GM18499 (cell line): ENCODE results near the gene USP13.
"Not testable (repeated sequence)": the region's sequence is repeated elsewhere in the genome, so short reads cannot be mapped to it uniquely, and the experiment has no call there.

Experiments used
- ATAC-seq: cut with Tn5 transposase; IDR thresholded peaks from one replicate; pipeline ENCODE4 v1.9.1; 2021; ENCODE audit warnings: moderate number of reproducible peaks; ENCODE audit not compliant: insufficient read depth, unreplicated experiment

The USP13 gene

DNA sequence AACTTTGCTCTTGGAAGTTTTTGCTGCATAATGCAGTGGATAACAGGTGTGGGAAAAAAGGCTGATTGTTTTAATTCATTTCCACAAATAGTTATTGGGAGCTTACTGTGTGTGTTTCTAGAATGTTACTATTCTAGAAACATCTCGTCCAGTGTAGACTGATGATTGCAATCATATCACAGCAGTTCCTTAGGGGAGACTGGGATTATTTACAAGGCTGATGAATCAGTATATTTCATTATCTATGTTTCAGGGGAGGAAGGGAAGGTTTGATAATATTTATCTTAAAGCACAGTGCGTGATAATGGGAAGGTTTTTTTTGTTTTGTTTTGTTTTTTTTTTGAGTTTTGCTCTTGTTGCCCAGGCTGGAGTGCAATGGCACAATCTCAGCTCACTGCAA is 2.4 kb downstream of the USP13 start:
- no peak for ATAC-seq

DNA sequence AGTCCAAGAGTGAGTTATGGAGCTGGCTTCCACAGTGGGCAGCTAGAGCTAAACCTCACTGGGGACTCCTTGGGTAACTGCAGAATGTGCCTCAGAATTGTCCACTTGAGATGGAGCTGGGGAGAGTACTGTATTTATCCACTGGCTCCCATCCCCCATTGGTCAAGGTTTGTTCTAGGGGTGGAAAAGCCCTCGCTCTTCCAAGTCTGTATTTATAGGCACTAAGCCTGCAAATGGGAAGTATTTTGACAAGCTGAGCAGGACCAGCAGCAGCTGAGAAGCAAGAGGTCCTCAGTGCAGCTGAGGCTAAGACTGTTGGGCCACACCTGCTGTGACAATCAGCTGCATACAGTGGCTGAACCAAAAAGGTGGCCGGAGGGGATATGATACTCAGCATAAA is 5.8 kb downstream of the USP13 start:
- no peak for ATAC-seq

DNA sequence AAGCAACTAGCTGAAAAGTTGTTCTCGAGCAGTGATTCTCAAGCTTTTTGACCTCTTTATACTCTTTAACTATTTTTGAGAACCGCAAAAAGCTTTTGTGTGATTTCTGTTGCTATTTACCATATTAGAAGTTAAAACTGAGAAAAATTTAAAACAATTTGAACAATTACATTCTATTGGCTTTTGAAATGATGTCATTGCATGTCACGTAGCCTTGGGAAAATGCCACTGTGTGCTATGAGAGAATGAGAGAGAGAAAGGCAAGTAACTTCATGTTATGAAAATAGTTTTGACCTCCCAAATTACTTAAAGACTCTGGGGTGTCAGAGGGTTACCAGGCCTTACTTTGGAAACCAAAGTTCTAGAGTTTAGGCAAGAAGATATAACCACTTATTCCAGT is 8.0 kb downstream of the USP13 start:
- ATAC-seq = no peak

DNA sequence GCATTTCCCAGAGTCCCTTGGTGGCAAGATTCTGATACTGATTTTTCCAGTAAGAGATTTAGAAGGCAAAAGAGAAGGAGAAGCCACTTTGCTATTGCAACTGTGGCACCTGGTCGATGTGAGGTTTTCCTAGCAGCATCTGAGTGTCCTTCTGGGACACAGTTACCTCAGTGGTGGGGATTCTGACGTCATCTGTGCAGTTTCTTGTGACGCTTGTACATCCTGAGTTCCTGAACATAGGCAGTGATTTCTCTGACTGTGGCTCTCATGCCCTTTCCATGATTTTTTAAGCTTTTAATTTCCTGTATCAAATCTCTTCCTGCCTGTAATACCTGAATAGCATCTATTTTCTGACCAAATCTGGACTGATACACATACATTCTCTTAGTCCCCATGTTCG is 8.9 kb downstream of the USP13 start:
- ATAC-seq = no peak

DNA sequence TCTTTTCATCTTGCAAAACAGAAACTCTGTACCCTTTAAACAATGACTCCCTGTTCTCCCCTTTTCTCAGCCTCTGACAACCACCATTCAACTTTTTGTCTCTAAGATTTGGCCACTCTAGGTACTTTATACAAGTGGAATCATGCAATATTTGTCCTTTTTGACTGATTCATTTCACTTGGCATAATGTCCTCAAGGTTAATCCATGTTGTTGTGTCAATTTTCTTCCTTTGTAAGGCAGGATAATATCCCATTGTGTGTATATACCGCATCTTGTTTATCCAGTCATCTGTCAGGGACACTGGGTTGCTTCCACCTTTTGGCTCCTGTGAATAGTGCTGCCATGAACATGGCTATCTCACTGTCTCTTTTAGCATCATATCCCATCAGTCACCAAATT is 10.3 kb downstream of the USP13 start:
- ATAC-seq = no peak

DNA sequence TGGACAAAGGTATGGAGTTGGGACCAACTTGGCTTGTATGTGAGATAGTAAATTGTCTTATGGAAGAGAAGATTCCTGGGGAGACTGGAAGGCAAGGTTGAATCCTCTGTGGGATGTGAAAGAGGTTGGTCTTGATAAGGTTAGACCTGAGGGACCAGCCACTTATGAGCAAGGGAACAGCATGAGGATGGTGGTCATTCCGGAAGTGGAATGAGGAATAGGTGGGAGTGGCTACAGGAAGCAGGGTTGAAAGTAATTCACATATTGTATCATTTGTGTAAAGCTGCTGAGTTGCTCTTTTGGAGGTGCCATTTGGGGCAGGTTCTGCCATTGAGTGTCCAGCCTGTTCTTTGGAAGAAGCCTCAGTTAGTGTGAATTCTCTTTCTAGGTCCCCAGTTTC is 13.2 kb downstream of the USP13 start:
- ATAC-seq = no peak

DNA sequence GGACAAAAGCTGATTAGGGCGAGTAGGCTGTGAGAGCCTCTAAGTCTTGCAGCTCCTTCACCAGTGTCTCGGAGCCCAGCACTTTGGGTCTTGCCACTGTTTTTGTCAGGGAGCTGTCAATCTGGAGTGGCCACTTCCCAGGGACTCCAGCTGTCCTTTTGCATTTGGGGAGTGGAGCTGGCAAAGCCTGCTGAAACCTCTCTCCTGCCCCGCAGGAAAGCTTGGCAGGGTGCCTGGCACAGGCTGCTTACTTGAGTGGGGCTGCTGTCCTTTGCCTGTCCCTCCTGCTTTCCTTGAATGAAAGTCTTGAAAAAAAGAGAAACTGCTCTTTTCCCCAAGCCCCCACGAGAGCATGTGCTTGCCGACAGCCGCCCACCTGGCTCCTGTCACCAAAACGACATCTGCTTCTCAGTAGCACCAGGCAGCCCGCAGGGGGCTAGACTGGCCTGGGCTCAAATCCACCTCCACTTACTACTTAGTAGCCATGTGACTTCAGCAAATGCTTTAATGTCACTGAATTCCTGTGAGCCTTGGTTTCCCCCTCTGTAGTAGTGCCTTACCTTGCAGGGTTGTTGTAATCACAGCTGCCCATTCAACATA is 13.7 kb downstream of the USP13 start:
- no peak for ATAC-seq

DNA sequence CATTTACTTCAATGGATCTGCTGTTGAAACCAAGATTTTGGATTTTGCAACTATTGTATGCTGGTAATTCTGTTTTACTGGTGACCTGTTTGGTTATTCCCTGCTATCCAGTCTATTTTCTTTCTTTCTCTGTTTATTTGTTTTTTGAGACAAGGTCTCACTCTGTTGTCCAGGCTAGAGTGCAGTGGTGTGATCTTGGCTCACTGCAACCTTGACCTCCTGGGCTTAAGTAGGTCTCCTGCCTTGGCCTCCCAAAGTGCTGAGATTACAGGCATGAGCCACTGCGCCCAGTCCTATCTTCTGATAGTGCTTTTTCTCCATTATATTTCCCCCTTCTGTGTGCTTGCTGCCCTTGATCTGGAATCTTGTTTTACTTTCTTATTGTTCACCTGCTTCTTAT is 15.6 kb downstream of the USP13 start:
- no peak for ATAC-seq

DNA sequence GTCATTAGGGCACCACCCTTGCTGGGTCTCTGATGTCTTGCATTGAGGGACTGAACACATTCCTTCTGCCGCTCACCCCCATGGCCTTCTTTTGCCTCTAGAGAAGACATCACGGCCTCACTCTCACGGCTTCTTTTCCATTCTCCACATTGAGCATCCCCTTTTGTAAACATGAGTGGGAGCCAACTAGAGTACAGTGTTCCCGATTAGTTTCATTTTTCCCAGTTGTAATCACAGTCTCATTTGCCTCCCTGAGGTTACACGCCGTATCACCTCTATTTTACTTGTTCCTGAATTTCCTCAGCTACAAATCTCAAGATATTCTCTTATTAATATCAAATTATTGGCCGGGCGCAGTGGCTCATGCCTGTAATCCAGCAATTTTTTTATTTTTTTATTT is 17.5 kb downstream of the USP13 start:
- no peak for ATAC-seq

DNA sequence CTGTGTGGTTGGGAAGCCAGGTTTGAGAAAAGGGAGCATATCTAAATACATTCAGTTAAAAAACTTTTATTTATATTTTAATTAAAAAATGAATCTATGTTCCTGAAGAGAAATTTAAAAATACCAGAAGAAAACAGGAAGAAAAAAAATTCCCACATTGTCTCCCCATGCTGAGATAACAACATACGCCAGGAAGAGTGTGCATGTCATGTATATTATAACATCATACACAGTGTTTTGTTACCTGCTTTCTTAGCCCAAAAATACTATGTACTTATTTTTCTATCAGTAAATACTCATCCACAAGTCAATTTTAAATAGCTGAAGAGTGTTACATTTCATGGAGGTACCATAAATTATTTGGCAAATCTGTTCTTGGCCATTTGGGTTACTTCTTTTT is 18.5 kb downstream of the USP13 start:
- ATAC-seq = no peak

DNA sequence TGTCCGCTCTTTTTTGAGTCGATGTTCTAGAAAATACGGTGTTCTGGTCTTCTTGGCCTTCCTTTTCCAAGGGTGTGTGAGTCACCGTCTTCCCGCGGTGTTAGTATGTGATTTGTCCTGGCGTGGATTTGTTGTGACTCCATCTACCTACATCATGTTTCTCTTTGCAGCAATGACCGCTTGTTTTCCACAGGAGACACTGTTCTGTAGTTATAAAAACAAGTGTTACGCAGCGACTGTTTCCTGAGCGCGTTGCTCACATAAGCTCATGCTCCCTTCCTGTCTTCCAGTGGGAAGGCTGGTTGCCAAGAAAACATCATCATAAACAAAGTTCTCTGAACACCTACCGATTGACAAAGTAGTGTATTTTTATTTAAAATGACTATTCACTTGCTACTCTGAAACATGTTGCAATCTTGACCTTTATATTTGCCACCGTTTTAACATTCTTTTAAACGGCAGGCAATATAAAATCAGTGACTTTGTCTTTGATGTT is 19.0 kb downstream of the USP13 start:
- no peak for ATAC-seq

DNA sequence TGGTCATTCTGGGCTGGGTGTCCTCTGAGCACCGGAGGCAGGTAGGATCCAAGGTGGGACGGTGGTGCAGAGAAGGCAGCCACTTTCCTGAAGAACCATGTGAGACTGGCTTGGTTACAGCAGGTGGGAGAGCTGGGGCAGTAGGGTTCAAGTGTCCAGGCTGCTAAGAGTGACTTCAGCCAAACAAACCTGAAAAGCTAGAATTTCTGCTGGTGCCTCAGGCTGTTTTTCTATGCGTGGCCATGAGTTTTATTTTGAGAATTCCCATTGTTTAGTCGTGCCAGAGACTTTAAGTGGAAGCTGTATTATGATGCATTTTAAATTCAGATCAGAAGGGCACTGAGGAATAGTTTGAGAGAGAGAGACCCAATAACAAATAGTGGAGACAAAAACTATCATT is 20.1 kb downstream of the USP13 start:
- no peak for ATAC-seq

DNA sequence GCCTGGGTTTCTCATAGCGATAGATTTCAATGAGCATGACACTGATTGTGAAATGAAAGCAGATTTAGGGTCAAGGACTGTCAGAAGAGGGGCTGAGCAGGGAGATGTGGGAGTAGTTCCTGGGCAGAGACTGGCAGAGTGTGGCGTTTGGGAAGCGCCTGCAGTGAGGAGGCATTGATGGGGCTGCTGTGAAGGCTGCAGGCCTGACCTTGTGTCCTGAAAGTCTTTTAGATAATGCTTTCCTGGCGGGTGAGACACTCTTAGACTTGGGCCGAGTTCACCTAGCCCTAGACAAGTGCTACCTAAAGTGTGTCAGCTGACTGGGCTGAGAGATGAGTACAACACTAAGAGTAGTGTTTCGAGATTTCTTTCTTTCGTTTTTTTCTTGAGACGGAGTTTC is 20.7 kb downstream of the USP13 start:
- ATAC-seq = no peak

DNA sequence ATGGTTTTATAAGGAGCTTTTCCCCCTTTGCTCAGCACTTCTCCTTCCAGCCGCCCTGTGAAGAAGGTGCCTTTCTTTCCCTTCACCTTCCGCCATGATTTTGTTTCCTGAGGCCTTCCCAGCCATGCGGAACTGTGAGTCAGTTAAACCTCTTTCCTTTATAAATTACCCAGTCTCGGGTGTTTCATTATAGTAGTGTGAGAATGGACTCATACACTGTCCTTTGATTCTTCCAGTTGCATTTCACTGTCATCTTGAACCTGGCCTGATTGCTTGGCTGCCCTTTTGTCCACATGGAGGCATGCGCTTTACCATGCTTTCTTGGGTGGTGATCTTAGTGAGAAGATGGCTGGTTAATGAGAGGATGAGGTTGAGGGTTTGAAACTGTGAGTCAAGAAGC is 23.2 kb downstream of the USP13 start:
- no peak for ATAC-seq

DNA sequence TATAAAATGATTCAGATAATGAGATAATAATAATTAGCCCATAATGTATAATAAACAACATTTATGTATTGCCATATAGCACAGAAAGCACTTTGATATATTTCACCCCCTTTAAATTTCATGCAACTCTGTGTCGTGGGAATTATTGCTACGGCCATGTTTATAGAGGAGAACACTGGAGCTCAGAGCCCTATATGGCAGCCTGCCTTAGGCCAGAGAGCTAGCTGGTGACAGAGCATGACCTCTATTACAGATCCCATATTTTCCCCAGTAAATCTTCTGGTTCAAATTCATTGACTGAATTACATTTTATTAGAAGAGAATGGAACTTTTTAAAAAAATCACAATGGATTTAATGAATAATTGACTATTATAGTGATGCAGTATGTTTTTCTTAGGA is 25.0 kb downstream of the USP13 start:
- ATAC-seq = no peak

DNA sequence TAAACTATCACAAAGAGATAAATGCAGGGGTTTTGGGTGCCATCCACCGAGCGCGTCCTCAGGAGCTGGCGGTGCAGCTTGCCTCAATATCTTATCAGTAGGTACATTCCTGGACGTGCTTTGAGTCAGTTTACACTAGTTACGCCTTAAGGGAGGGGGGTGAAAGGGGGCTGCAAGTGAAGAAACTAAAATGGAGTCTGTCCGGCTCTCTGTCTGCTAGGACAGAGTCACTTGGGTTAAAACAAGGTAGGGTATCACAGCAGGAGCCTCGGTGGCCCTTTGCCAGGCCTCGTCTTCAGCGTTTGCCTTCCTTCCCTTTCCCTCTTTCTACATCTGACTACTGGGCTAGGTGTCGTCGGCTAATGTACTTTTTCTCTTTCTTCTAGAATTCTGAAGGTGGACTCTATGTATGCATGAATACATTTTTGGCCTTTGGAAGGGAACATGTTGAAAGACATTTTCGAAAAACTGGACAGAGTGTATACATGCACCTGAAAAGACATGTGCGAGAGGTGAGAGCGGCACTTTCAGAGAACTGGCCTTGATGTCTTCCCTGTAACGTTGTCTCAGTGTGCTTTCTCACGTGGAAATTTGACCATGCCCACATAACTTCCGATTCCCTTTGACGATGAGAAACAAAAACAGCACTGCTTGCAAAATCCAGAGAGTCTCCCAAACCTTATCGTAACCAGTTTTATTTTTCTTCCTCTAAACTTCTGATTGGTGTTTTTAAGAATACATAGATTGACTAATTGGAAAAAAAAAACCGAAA is 28.8 kb downstream of the USP13 start:
- no peak for ATAC-seq

DNA sequence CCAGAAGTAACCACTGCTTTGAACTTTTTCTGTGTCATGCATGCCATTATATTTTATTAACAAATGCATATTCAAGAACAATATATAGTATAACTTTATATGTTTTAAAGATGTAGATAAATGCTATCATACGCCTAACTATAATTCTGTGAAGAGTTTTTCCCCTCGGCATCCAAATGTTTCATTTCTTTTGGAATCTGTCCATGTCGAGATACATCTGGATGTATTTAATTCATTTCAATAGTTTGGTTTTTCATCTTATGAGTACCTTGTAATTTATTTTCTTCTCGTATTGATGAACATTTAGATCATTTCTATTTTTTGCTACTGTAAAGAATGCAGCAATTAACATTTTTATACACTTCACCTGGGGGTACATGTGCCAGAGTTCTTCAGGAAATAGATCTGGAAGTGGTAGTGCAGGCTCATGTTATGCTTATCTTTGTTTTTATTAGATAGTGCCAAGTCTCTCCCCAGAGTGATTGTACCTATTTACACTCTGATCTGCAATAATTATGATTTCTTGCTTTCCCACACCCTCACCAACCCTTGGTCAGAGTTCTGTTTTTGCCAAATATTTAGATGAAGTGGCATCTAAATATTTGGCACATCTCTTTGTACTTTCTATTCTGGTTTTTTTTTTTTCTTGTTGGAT is 29.7 kb downstream of the USP13 start:
- ATAC-seq = no peak

DNA sequence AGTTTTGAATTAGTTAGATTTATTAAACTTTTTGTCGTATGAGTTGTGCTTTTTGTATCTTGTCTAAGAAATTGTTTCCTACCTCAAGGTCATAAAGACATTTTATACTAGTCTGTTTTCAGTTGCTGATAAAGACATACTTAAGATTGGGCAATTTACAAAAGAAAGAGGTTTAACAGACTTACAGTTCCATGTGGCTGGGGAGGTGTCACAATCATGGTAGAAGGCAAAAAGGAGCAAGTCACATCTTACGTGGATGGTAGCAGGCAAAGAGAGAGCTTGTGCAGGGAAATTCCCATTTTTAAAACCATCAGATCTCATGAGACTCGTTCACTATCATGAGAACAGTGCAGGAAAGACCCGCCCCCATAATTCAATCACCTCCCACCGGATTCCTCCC is 30.4 kb downstream of the USP13 start:
- ATAC-seq = not testable (repeated sequence)

DNA sequence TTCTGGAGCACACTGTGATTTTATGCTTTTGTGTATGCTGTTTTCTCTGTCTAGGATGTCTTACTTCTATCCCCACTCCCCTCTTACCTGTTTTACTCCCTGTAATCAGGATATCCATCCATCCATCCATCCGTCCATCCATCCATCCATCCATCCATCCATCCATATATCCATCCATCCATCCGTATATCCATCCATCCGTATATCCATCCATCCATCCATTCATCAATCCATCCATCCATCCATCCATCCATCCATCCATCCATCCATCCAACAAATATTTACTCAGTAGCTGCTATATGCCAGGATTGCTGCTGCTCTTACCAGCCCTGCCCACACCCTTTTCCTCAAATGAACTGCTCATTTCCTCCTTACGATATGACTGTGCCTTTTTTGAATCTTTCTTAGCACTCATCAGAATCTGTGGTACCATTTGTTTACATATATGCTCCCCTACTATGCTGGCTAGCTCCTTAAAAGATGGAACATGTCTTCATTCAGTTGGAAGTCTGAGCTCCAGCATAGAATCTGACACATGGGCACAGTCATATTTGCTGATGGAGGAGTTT is 35.2 kb downstream of the USP13 start:
- ATAC-seq = no peak

DNA sequence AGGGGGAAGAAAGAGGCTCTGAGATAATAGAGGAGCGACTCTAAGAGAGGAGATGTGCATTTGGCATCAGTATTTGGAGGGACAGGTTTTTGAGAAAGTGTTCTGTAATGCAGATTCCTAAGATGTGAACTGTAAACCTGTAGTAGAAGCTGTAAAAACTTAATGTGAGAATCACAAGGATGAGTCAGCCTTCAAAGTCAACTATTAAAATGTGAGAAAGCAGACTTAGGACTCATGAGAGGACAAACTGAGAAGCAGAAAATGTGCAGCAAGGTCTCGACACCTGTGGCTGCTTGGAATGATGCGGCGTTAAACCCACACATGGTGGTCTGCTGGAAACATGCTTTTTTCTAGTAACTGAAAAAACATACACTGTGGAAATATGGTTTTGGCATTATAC is 36.0 kb downstream of the USP13 start:
- no peak for ATAC-seq

DNA sequence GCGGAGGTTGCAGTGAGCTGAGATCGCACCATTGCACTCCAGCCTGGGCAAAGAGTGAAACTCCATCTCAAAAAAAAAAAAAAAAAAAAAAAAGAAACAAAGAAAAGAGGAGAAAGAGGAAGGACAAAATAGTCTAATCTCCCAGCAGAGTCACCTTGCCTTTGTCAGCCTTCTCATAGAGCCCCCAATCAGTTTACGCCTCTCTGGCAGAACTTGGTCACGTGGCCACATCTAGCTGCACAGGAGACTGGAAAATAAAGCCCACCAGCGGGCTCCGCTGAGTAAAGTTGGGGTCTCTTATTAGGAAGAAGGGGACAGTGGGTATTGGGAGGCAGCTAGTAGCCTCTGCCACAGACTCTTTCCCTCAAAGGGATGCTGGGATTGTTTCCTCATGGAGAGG is 41.9 kb downstream of the USP13 start:
- ATAC-seq = no peak
